WTC11 (cell line): ENCODE results near the gene NEK3. TPM values are rescaled to one million over a fixed set of nuclear protein-coding genes. Genes with fewer than 3 reads are reported as not detected.

Experiments used
- ATAC-seq: fragments of 200-7000 bp; cut with Tn5 transposase; 2 replicates; pipeline ENCODE4 v1.10.0; 2021; ENCODE audit warnings: mild to moderate bottlenecking, moderate library complexity
- CTCF ChIA-PET: fragments of 300-600 bp; sonication (Branson Sonifier 250); formaldehyde crosslinking; loops from one replicate; lab custom pipeline; 2021; ENCODE audit warnings: antibody characterized with exemption; lab: Charles Lee
- POLR2A ChIA-PET: fragments of 350-600 bp; sonication (Branson Sonifier 250); formaldehyde crosslinking; loops from one replicate; lab custom pipeline; 2021; ENCODE audit warnings: antibody characterized with exemption; lab: Charles Lee
- DNase-seq: peaks from one replicate; pipeline ENCODE4 v3.0.0; 2021; ENCODE audit warnings: low spot score
- H3K27ac Mint-ChIP-seq: 2 replicates; pipeline ENCODE4 v1.8.0; 2021; ENCODE audit warnings: mixed read lengths
- H3K27me3 Mint-ChIP-seq: 2 replicates; pipeline ENCODE4 v1.8.0; 2021; ENCODE audit warnings: low read depth, mild to moderate bottlenecking, moderate library complexity, mixed read lengths
- H3K36me3 Mint-ChIP-seq: 2 replicates; pipeline ENCODE4 v1.8.0; 2021; ENCODE audit warnings: mixed read lengths
- H3K4me1 Mint-ChIP-seq: 2 replicates; pipeline ENCODE4 v1.8.0; 2022; ENCODE audit warnings: mixed read lengths
- H3K4me3 Mint-ChIP-seq: 2 replicates; pipeline ENCODE4 v1.8.0; 2021; ENCODE audit warnings: mild to moderate bottlenecking, moderate library complexity, mixed read lengths
- H3K9me3 Mint-ChIP-seq: 2 replicates; pipeline ENCODE4 v1.8.0; 2021; ENCODE audit warnings: mixed read lengths
- ETV6 ChIP-seq: sonication (generic); formaldehyde crosslinking; IDR thresholded peaks from 2 replicates; pipeline ENCODE4 v1.8.1; 2022; ENCODE audit warnings: mild to moderate bottlenecking, missing genetic modification reagents
- JAZF1 ChIP-seq: fragments of 250-450 bp; sonication (Bioruptor Pico); IDR thresholded peaks from 2 replicates; pipeline ENCODE4 v1.9.0; 2021; ENCODE audit warnings: moderate library complexity, mild to moderate bottlenecking, inconsistent platforms
- KAT7 ChIP-seq: sonication (generic); formaldehyde crosslinking; IDR thresholded peaks from 2 replicates; pipeline ENCODE4 v1.8.1; 2023; ENCODE audit warnings: missing genetic modification reagents, mild to moderate bottlenecking, borderline replicate concordance
- MYBL2 ChIP-seq: sonication (generic); formaldehyde crosslinking; IDR thresholded peaks from 2 replicates; pipeline ENCODE4 v1.8.1; 2023; ENCODE audit warnings: mild to moderate bottlenecking, moderate library complexity, missing genetic modification reagents
- OVOL2 ChIP-seq: fragments of 250-450 bp; sonication (Bioruptor Pico); IDR thresholded peaks from 2 replicates; pipeline ENCODE4 v1.9.0; 2021; ENCODE audit warnings: mild to moderate bottlenecking, borderline replicate concordance
- RELA ChIP-seq: sonication (generic); formaldehyde crosslinking; IDR thresholded peaks from 2 replicates; pipeline ENCODE4 v1.8.1; 2022; ENCODE audit warnings: missing genetic modification reagents, mild to moderate bottlenecking, borderline replicate concordance
- ZBTB21 ChIP-seq: sonication (generic); formaldehyde crosslinking; IDR thresholded peaks from 2 replicates; pipeline ENCODE4 v1.8.1; 2023; ENCODE audit warnings: mild to moderate bottlenecking, missing genetic modification reagents, borderline replicate concordance
- ZNF416 ChIP-seq: fragments of 250-450 bp; sonication (Bioruptor Pico); IDR thresholded peaks from 2 replicates; pipeline ENCODE4 v1.9.0; 2021; ENCODE audit warnings: mild to moderate bottlenecking, inconsistent platforms
- ZNF423 ChIP-seq: fragments of 250-450 bp; sonication (Bioruptor Pico); IDR thresholded peaks from 2 replicates; pipeline ENCODE4 v2.1.2; 2022; ENCODE audit warnings: mild to moderate bottlenecking, moderate library complexity
- total RNA-seq: library from RNA; stranded (reverse); gene quantifications from 3 replicates; pipeline ENCODE4 v1.2.3, GENCODE V29; 2021
- TF ChIP-seq, protein P1 (sequence below): sonication (generic); formaldehyde crosslinking; IDR thresholded peaks from 2 replicates; pipeline ENCODE4 v1.8.0; 2023; ENCODE audit warnings: missing genetic modification reagents, mild to moderate bottlenecking, borderline replicate concordance
- TF ChIP-seq, protein P2 (sequence below): sonication (generic); formaldehyde crosslinking; IDR thresholded peaks from 2 replicates; pipeline ENCODE4 v1.8.1; 2022; ENCODE audit warnings: low read depth, mild to moderate bottlenecking, moderate library complexity, missing genetic modification reagents, borderline replicate concordance
- TF ChIP-seq, protein P3 (sequence below): sonication (generic); formaldehyde crosslinking; conservative IDR thresholded peaks from 2 replicates; pipeline ENCODE4 v1.8.1; 2022; ENCODE audit warnings: mild to moderate bottlenecking, missing genetic modification reagents
- TF ChIP-seq, protein P4 (sequence below): fragments of 250-450 bp; sonication (Bioruptor Pico); IDR thresholded peaks from 2 replicates; pipeline ENCODE4 v1.9.0; 2021; ENCODE audit warnings: mild to moderate bottlenecking
- TF ChIP-seq, protein P5 (sequence below): sonication (generic); formaldehyde crosslinking; IDR thresholded peaks from 2 replicates; pipeline ENCODE4 v1.8.1; 2022; ENCODE audit warnings: mild to moderate bottlenecking, missing genetic modification reagents, moderate library complexity, borderline replicate concordance
- TF ChIP-seq, protein P6 (sequence below): fragments of 250-450 bp; sonication (Bioruptor Pico); IDR thresholded peaks from 2 replicates; pipeline ENCODE4 v1.8.0; 2021; ENCODE audit warnings: mild to moderate bottlenecking

The NEK3 gene
- total RNA-seq, 1 experiment from 2014 or later: 33.3 TPM

DNA sequence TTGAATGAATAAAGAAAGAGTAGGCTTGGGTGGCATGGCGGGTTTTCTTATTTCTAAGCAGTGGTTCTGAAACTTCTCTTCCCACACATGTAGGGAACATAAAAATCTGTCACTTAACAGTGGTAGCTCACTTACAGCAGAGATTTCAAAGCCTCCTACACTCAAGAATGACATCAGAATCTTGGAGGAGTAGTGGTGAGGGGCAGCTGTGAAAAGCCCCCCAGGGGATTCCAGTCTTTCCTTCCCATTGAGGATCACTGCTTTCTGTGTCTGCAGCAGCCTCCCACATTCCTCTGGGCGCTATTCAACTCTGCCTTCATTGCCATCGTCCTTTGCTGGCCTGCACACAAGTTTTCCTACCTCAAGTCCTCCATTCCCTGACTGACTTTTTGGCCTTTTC lies 21.9 kb downstream of the NEK3 start:
- ChIA-PET CTCF (no interaction called here), POLR2A (no interaction called here)
- ATAC-seq (no peak), DNase-seq (no peak)
- no peak overlapping the region for H3K27ac Mint-ChIP-seq
- TF ChIP-seq, protein P1, sequence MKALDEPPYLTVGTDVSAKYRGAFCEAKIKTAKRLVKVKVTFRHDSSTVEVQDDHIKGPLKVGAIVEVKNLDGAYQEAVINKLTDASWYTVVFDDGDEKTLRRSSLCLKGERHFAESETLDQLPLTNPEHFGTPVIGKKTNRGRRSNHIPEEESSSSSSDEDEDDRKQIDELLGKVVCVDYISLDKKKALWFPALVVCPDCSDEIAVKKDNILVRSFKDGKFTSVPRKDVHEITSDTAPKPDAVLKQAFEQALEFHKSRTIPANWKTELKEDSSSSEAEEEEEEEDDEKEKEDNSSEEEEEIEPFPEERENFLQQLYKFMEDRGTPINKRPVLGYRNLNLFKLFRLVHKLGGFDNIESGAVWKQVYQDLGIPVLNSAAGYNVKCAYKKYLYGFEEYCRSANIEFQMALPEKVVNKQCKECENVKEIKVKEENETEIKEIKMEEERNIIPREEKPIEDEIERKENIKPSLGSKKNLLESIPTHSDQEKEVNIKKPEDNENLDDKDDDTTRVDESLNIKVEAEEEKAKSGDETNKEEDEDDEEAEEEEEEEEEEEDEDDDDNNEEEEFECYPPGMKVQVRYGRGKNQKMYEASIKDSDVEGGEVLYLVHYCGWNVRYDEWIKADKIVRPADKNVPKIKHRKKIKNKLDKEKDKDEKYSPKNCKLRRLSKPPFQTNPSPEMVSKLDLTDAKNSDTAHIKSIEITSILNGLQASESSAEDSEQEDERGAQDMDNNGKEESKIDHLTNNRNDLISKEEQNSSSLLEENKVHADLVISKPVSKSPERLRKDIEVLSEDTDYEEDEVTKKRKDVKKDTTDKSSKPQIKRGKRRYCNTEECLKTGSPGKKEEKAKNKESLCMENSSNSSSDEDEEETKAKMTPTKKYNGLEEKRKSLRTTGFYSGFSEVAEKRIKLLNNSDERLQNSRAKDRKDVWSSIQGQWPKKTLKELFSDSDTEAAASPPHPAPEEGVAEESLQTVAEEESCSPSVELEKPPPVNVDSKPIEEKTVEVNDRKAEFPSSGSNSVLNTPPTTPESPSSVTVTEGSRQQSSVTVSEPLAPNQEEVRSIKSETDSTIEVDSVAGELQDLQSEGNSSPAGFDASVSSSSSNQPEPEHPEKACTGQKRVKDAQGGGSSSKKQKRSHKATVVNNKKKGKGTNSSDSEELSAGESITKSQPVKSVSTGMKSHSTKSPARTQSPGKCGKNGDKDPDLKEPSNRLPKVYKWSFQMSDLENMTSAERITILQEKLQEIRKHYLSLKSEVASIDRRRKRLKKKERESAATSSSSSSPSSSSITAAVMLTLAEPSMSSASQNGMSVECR: no peak
- TF ChIP-seq ZNF423 (CRISPR knock-in tag) (no peak), ZNF416 (CRISPR knock-in tag) (no peak), JAZF1 (CRISPR knock-in tag) (no peak)
- TF ChIP-seq, protein P2, sequence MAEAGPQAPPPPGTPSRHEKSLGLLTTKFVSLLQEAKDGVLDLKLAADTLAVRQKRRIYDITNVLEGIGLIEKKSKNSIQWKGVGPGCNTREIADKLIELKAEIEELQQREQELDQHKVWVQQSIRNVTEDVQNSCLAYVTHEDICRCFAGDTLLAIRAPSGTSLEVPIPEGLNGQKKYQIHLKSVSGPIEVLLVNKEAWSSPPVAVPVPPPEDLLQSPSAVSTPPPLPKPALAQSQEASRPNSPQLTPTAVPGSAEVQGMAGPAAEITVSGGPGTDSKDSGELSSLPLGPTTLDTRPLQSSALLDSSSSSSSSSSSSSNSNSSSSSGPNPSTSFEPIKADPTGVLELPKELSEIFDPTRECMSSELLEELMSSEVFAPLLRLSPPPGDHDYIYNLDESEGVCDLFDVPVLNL (CRISPR knock-in tag): no peak
- TF ChIP-seq, protein P3, sequence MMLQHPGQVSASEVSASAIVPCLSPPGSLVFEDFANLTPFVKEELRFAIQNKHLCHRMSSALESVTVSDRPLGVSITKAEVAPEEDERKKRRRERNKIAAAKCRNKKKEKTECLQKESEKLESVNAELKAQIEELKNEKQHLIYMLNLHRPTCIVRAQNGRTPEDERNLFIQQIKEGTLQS (CRISPR knock-in tag): no peak
- H3K36me3 Mint-ChIP-seq: peaks cover 34% of the 10 kb centered on the region
- no peaks in the 10 kb centered on the region for H3K27me3 Mint-ChIP-seq
- no peaks in the 10 kb centered on the region for H3K9me3 Mint-ChIP-seq
- no peak overlapping the region for H3K4me3 Mint-ChIP-seq
- no peaks in the 10 kb centered on the region for H3K4me1 Mint-ChIP-seq

DNA sequence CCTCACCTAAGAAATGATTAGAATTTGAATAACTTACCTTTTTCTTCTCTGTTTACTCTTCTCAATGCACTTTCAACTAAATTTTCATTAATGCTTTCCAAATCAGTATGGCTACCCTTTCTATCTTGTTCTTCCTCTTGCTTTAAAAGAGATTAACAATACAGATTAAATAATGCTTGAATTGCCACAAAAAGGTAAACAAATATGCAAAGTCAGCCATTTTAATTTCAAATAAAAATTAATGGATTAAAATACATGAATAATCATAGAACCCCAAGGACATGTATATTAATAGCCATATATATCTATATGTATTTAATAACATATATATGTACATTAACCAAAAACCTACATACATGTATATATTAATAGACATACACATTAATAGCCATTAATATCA lies 22.6 kb downstream of the NEK3 start:
- Mint-ChIP-seq H3K4me3 (no peak overlapping the region), H3K36me3 (peaks cover 41% of the 10 kb centered on the region), H3K4me1 (no peaks in the 10 kb centered on the region), H3K9me3 (peaks cover under 1% of the 10 kb centered on the region), H3K27me3 (no peaks in the 10 kb centered on the region), H3K27ac (no peak overlapping the region)
- ATAC-seq (no peak), DNase-seq (no peak)
- ChIA-PET POLR2A (no interaction called here), CTCF (no interaction called here)
- TF ChIP-seq, protein P4, sequence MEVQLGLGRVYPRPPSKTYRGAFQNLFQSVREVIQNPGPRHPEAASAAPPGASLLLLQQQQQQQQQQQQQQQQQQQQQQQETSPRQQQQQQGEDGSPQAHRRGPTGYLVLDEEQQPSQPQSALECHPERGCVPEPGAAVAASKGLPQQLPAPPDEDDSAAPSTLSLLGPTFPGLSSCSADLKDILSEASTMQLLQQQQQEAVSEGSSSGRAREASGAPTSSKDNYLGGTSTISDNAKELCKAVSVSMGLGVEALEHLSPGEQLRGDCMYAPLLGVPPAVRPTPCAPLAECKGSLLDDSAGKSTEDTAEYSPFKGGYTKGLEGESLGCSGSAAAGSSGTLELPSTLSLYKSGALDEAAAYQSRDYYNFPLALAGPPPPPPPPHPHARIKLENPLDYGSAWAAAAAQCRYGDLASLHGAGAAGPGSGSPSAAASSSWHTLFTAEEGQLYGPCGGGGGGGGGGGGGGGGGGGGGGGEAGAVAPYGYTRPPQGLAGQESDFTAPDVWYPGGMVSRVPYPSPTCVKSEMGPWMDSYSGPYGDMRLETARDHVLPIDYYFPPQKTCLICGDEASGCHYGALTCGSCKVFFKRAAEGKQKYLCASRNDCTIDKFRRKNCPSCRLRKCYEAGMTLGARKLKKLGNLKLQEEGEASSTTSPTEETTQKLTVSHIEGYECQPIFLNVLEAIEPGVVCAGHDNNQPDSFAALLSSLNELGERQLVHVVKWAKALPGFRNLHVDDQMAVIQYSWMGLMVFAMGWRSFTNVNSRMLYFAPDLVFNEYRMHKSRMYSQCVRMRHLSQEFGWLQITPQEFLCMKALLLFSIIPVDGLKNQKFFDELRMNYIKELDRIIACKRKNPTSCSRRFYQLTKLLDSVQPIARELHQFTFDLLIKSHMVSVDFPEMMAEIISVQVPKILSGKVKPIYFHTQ (CRISPR knock-in tag): no peak
- TF ChIP-seq KAT7: no peak

DNA sequence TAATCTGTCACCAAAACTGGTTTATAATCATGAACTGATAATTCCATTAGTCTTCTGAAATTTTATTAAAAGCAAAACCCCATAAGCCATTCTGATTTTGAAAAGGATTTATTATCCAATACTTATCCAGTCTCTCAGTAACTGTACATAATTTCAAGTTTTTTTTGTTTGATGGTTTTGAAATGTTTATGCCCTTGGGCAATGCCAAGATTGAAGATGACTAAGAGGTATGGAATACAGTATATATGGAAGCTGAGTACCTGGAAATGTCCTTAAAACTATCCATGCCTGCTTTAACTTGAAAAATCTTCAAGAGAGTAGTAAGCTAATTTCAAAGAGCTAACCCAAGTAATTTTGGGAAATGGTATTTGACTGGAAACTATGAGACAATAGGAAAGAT lies 28.8 kb downstream of the NEK3 start:
- POLR2A ChIA-PET: no interaction called here
- Mint-ChIP-seq H3K4me3 (no peak overlapping the region), H3K4me1 (peaks cover 10% of the 10 kb centered on the region), H3K36me3 (peaks cover 33% of the 10 kb centered on the region), H3K9me3 (peaks cover 14% of the 10 kb centered on the region), H3K27me3 (peaks cover 7% of the 10 kb centered on the region; the same call in 1 of the 2 replicates), H3K27ac (no peak overlapping the region)
- no peak for TF ChIP-seq MYBL2
- no peak for TF ChIP-seq ETV6 (CRISPR knock-in tag)
- TF ChIP-seq, protein P5, sequence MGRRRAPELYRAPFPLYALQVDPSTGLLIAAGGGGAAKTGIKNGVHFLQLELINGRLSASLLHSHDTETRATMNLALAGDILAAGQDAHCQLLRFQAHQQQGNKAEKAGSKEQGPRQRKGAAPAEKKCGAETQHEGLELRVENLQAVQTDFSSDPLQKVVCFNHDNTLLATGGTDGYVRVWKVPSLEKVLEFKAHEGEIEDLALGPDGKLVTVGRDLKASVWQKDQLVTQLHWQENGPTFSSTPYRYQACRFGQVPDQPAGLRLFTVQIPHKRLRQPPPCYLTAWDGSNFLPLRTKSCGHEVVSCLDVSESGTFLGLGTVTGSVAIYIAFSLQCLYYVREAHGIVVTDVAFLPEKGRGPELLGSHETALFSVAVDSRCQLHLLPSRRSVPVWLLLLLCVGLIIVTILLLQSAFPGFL (CRISPR knock-in tag): no peak
- TF ChIP-seq, protein P6, sequence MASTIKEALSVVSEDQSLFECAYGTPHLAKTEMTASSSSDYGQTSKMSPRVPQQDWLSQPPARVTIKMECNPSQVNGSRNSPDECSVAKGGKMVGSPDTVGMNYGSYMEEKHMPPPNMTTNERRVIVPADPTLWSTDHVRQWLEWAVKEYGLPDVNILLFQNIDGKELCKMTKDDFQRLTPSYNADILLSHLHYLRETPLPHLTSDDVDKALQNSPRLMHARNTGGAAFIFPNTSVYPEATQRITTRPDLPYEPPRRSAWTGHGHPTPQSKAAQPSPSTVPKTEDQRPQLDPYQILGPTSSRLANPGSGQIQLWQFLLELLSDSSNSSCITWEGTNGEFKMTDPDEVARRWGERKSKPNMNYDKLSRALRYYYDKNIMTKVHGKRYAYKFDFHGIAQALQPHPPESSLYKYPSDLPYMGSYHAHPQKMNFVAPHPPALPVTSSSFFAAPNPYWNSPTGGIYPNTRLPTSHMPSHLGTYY (CRISPR knock-in tag): no peak
- TF ChIP-seq ZBTB21 (CRISPR knock-in tag): no peak
- no peak for TF ChIP-seq OVOL2
- TF ChIP-seq RELA (CRISPR knock-in tag): no peak
- no peak for TF ChIP-seq KAT7
- ATAC-seq (no peak), DNase-seq (no peak)
- CTCF ChIA-PET: no interaction called here
